PC-3 (cell line): ENCODE results near the gene NUDT22. TPM values are rescaled to one million over a fixed set of nuclear protein-coding genes. Genes with fewer than 3 reads are reported as not detected.

ENCODE experiments used
- ATAC-seq: fragments of 200-7000 bp; cut with Tn5 transposase; 2 replicates; pipeline ENCODE4 v1.9.1; 2020; ENCODE audit warnings: mild to moderate bottlenecking, moderate library complexity
- BruUV-seq: library from RNA; stranded (reverse); fragments of 400-500 nt; replicated peaks from 2 replicates; lab custom pipeline; 2021; lab: Mats Ljungman, UMichigan
- CTCF ChIA-PET: fragments of 300-600 bp; sonication (Branson Sonifier 250); formaldehyde crosslinking; loops from one replicate; lab custom pipeline; 2022; ENCODE audit warnings: antibody characterized with exemption; lab: Charles Lee
- POLR2A ChIA-PET: fragments of 300-600 bp; sonication (Branson Sonifier 250); formaldehyde crosslinking; loops from one replicate; lab custom pipeline; 2022; ENCODE audit warnings: antibody characterized with exemption; ENCODE audit not compliant: unreplicated experiment; lab: Charles Lee
- DNase-seq: peaks from one replicate; pipeline ENCODE4 v3.0.0-alpha.2; 2015
- H2AFZ ChIP-seq: fragments of 300-600 bp; sonication (generic); 2 replicates; pipeline ENCODE4 v1.6.0; 2016; ENCODE audit warnings: antibody characterized with exemption, low read length
- H3F3A ChIP-seq: fragments of 300-600 bp; sonication (generic); one replicate; pipeline ENCODE4 v1.6.0; 2017; ENCODE audit warnings: antibody characterized with exemption, low read length, control low read depth, mild to moderate bottlenecking; ENCODE audit not compliant: unreplicated experiment
- H3K27ac ChIP-seq: fragments of 300-600 bp; sonication (generic); 2 replicates; pipeline ENCODE4 v1.5.1; 2016; ENCODE audit warnings: mild to moderate bottlenecking, low read length
- H3K27me3 ChIP-seq: fragments of 300-600 bp; sonication (generic); 2 replicates; pipeline ENCODE4 v1.6.1; 2016; ENCODE audit warnings: low read length, mixed read lengths
- H3K36me3 ChIP-seq: fragments of 300-600 bp; sonication (generic); 2 replicates; pipeline ENCODE4 v1.6.1; 2016; ENCODE audit warnings: low read depth, mixed run types, low read length, mixed read lengths
- H3K4me1 ChIP-seq: fragments of 300-600 bp; sonication (generic); 2 replicates; pipeline ENCODE4 v1.5.1; 2016; ENCODE audit warnings: low read length; ENCODE audit not compliant: insufficient read depth
- H3K4me2 ChIP-seq: fragments of 300-600 bp; sonication (generic); 2 replicates; pipeline ENCODE4 v1.6.0; 2016; ENCODE audit warnings: low read length
- H3K4me3 ChIP-seq: fragments of 300-600 bp; sonication (generic); 2 replicates; pipeline ENCODE4 v1.5.1; 2016; ENCODE audit warnings: mild to moderate bottlenecking, low read length, mixed read lengths
- H3K79me2 ChIP-seq: fragments of 300-600 bp; sonication (generic); 2 replicates; pipeline ENCODE4 v1.6.1; 2017; ENCODE audit warnings: low read length, mixed read lengths
- H3K9ac ChIP-seq: fragments of 300-600 bp; sonication (generic); 2 replicates; pipeline ENCODE4 v1.6.0; 2016; ENCODE audit warnings: mild to moderate bottlenecking, low read length
- H3K9me2 ChIP-seq: fragments of 300-600 bp; sonication (generic); replicated peaks from 2 replicates; pipeline ENCODE4 v1.6.1; 2016; ENCODE audit warnings: mixed run types, low read length, mixed read lengths
- H3K9me3 ChIP-seq: fragments of 300-600 bp; sonication (generic); 2 replicates; pipeline ENCODE4 v1.6.1; 2016; ENCODE audit warnings: low read length, mixed read lengths
- H4K20me1 ChIP-seq: fragments of 300-600 bp; sonication (generic); 2 replicates; pipeline ENCODE4 v1.6.1; 2016; ENCODE audit warnings: low read length, mixed read lengths
- CTCF ChIP-seq: fragments of 300-600 bp; sonication (generic); conservative IDR thresholded peaks from 2 replicates; pipeline ENCODE4 v1.5.1; 2017; ENCODE audit warnings: antibody characterized with exemption, low read depth, mild to moderate bottlenecking, low read length
- EZH2 ChIP-seq: fragments of 300-600 bp; sonication (generic); IDR thresholded peaks from one replicate; pipeline ENCODE4 v1.6.1; 2017; ENCODE audit warnings: antibody characterized with exemption, mild to moderate bottlenecking, low read length; ENCODE audit not compliant: unreplicated experiment
- EZH2phosphoT487 ChIP-seq: fragments of 300-600 bp; sonication (generic); IDR thresholded peaks from 2 replicates; pipeline ENCODE4 v1.6.1; 2018; ENCODE audit warnings: mild to moderate bottlenecking, antibody characterized with exemption, low read length, borderline replicate concordance
- intact Hi-C: fragments of 100-400 bp; cut with micrococcal nuclease; formaldehyde crosslinking; loops from 2 replicates; pipeline ENCODE4 v1.9.0; 2023
- total RNA-seq: library from RNA; depleted of rRNA; stranded (reverse); fragments of >200 nt; gene quantifications from 2 replicates; pipeline ENCODE4 v1.2.3, GENCODE V29; 2014

NUDT22 gene
- total RNA-seq, 1 experiment from 2014 or later = 98.3 TPM

- no peak overlapping the region for H2AFZ ChIP-seq
- peaks cover 4% of the 10 kb centered on the region for H3F3A ChIP-seq
- H3K4me2 ChIP-seq = no peak overlapping the region
- H4K20me1 ChIP-seq = peaks cover 6% of the 10 kb centered on the region; the same call in 1 of the 2 replicates
- H3K27me3 ChIP-seq = no peaks in the 10 kb centered on the region
- H3K27ac ChIP-seq = no peak overlapping the region
- intact Hi-C loops = no loop called here
- H3K36me3 ChIP-seq = peaks cover 87% of the 10 kb centered on the region
- no peaks in the 10 kb centered on the region for H3K9me2 ChIP-seq
- H3K9me3 ChIP-seq = no peaks in the 10 kb centered on the region
- DNase-seq (no peak), ATAC-seq (no peak)
- H3K4me3 ChIP-seq = no peak overlapping the region
- H3K9ac ChIP-seq = no peak overlapping the region
- TF ChIP-seq CTCF (no peak), EZH2 (no peak), EZH2phosphoT487 (no peak)
- H3K4me1 ChIP-seq = no peaks in the 10 kb centered on the region
- peaks cover 18% of the 10 kb centered on the region; the same call in 1 of the 2 replicates for H3K79me2 ChIP-seq
- BruUV-seq = no TSS peak
- ChIA-PET POLR2A (no interaction called here), CTCF (no interaction called here)
These were observed 27.6 kb upstream of the NUDT22 start for GRCh38 chr11:64198511-64198910.

GRCh38 chr11:64201543-64201942 is 24.5 kb upstream of the NUDT22 start:
- ChIA-PET POLR2A (interaction anchor here (0.5 kb wide), 1 partner anchor 546 kb away, joined by 3 read pairs; no protein-coding TSS in a partner anchor), CTCF (no interaction called here)
- H3K27ac ChIP-seq = no peak overlapping the region
- intact Hi-C loops = no loop called here
- no TSS peak for BruUV-seq
- H3K4me3 ChIP-seq = no peak overlapping the region
- H3K4me1 ChIP-seq = 0 out of 2 replicates have a peak, but pooled peaks cover 3% of the 10 kb centered on the region
- peaks cover 4% of the 10 kb centered on the region for H3F3A ChIP-seq
- peaks cover 9% of the 10 kb centered on the region; the same call in 1 of the 2 replicates for H3K79me2 ChIP-seq
- no peaks in the 10 kb centered on the region for H3K27me3 ChIP-seq
- H2AFZ ChIP-seq = no peak overlapping the region
- DNase-seq (no peak), ATAC-seq (no peak)
- H3K36me3 ChIP-seq = peaks cover 84% of the 10 kb centered on the region
- H3K9me2 ChIP-seq = no peaks in the 10 kb centered on the region
- H3K9ac ChIP-seq = no peak overlapping the region
- H4K20me1 ChIP-seq = peaks cover 7% of the 10 kb centered on the region; the same call in 1 of the 2 replicates
- no peak for TF ChIP-seq EZH2phosphoT487
- no peak for TF ChIP-seq CTCF
- TF ChIP-seq EZH2 = no peak
- no peaks in the 10 kb centered on the region for H3K9me3 ChIP-seq
- H3K4me2 ChIP-seq = no peak overlapping the region

GRCh38 chr11:64202992-64203391 is 23.1 kb upstream of the NUDT22 start:
- intact Hi-C loops = no loop called here
- H3K36me3 ChIP-seq = peaks cover 77% of the 10 kb centered on the region
- H3K79me2 ChIP-seq = peaks cover 9% of the 10 kb centered on the region; the same call in 1 of the 2 replicates
- peaks cover 7% of the 10 kb centered on the region; the same call in 1 of the 2 replicates for H4K20me1 ChIP-seq
- H3F3A ChIP-seq = peaks cover 4% of the 10 kb centered on the region
- no peaks in the 10 kb centered on the region for H3K27me3 ChIP-seq
- no peaks in the 10 kb centered on the region for H3K9me2 ChIP-seq
- no peak for TF ChIP-seq CTCF
- no peak for TF ChIP-seq EZH2phosphoT487
- no peak for TF ChIP-seq EZH2
- no peaks in the 10 kb centered on the region for H3K9me3 ChIP-seq
- H3K4me2 ChIP-seq = no peak overlapping the region
- H2AFZ ChIP-seq = no peak overlapping the region
- no peak overlapping the region for H3K4me3 ChIP-seq
- no TSS peak for BruUV-seq
- CTCF ChIA-PET = no interaction called here
- DNase-seq (no peak), ATAC-seq (no peak)
- 0 out of 2 replicates have a peak, but pooled peaks cover 3% of the 10 kb centered on the region for H3K4me1 ChIP-seq
- no peak overlapping the region for H3K27ac ChIP-seq
- H3K9ac ChIP-seq = no peak overlapping the region
- POLR2A ChIA-PET = interaction anchor here (0.6 kb wide), 1 partner anchor 38 kb away, joined by 4 read pairs; no protein-coding TSS in a partner anchor
